CD4-positive, alpha-beta T cell treated with Interleukin-10 for 1 hour (primary cell): Measurements from ENCODE around the gene ABCA13.

Experiments used
- DNase-seq: peaks from one replicate; pipeline ENCODE4 v3.0.0-alpha.2; 2020

ABCA13 gene

GRCh38 chr7:48548667-48549066, 377.4 kb downstream of the ABCA13 start:
- DNase-seq: no peak

DNA sequence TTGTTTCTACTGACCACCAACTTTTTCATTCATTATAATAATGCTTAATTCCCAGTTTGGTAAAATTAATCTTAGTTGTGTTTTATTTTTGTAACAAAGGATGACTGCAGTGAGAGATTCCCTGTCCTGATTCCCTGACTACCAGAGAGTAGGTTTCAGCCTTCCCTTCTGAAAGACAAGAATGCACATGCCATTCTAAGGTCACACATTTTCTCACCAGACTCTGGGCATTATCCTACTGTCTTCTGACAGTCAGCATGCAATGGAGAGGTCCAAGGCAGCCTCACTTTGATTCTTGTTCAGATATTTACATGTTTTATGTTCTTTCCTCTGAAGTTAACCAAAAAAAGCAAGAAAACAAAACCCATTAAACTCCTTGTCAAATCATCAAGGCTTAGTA, 380.4 kb downstream of the ABCA13 start:
- DNase-seq: no peak

GRCh38 chr7:48563334-48563733, 392.1 kb downstream of the ABCA13 start:
- DNase-seq: no peak

DNA sequence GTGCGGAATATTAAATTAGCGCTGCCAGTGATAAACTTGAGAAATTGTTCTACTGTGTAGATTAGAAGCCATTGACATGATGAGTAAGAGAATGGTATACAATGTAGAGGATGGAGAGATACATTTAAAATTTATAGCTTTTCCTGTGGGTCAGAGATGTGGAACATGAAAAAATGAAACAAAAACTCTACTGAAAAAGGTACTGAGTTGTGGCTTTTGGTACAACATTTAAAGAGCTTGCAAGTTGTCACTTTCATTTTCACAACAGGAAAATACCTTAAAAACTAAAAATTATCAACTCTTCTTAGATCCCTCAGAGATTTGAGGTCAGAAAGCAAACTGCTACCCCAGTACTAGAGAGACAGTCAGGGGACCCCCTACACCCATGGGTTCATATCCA, 404.3 kb downstream of the ABCA13 start:
- no peak for DNase-seq

GRCh38 chr7:48587475-48587874, 416.2 kb downstream of the ABCA13 start:
- DNase-seq: no peak

GRCh38 chr7:48594349-48594748, 423.1 kb downstream of the ABCA13 start:
- no peak for DNase-seq

DNA sequence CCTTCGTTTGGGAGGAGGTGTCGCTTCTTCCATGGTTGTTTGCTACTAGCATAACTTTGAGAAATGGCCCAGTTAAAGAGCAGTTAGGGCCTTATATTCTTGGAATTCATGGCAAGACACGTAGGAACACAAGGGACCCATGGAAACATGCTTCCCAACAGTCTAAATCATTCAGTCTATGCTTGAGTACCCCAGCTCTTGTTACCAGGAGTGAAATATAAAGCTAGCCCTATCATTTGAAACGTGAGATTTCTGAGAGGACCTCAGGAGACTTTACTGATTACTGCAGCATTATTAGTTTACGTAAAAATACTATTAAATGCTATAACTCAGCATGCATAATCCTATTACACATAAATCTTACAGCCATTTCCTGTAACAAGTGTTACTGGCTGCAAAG, 424.5 kb downstream of the ABCA13 start:
- no peak for DNase-seq

DNA sequence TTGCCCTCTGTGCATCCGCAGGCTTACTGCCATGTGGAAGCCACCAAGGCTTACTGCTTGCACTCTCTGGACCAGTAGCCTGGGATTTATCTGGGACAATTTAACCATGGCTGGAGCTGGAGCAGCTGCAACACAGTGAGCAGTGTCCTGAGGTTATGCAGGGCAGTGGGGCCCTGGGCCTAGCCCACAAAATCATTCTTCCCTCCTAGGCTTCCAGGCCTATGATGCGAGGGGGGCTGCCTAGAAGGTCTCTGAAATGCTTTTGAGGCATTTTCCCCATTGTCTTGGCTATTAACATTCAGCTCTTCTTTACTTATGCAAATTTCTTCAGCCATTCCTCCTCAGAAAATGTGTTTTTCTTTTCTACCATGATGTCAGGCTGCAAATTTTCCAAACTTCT, 439.4 kb downstream of the ABCA13 start:
- DNase-seq: no peak

DNA sequence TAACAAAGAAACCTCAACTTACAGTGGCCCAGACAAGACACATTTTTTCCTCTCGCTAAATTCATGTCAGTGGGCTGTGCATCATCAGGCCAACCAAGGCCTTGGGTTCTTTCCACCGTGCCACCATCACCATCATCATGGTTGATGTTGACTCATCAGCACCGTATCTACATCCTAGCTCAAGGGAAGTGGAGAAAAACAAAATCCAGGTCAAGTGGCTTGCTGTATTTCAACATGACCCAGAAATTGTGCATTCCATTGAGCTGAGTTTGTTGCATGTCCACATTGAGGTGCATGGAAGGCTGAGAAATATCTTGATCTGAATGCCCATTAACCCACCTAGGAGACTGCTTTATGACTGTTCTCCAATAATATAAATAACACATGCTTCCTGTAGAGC, 440.7 kb downstream of the ABCA13 start:
- no peak for DNase-seq

DNA sequence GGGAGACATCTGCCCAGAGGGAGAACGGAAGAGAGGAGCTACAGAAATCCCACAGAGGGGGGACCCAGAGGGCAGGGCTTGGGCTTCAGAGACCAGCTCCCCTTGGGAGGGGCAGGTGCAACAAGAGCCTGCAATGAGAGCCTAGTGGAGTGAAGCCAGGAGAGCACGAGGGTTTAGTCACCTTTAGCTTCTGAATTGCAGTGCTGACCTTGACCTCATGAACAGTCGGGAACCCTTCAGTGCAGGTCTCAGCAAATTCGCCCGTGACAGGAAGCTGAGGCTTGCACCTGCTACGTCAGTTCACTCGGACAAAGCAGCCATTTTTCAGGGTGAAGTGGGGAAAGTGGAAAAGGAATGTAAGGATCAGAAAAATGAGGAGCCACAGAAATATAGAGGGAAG, 446.2 kb downstream of the ABCA13 start:
- no peak for DNase-seq

GRCh38 chr7:48617993-48618392, 446.7 kb downstream of the ABCA13 start:
- no peak for DNase-seq

DNA sequence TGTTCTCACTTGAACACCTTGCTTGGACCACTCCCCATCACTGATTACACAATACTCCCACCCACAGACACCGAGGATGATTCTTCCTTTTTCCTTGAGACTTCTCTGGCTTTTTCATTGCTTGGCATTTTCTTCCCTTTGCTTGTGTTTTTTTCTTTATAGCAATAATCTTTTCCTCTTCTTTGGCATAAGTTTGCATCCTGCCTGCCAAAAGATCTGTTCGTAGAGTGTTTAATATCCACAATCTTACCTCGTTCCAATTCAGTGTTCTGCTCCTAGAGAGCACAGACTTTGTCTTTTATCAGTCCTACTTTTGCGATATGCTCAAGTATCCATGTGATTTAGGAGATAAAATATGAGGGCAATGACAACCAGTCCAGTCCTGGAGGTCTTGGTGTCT, 449.8 kb downstream of the ABCA13 start:
- no peak for DNase-seq

GRCh38 chr7:48627164-48627563, 455.9 kb downstream of the ABCA13 start:
- DNase-seq: no peak

GRCh38 chr7:48628793-48629349, 457.6 kb downstream of the ABCA13 start:
- DNase-seq: no peak

DNA sequence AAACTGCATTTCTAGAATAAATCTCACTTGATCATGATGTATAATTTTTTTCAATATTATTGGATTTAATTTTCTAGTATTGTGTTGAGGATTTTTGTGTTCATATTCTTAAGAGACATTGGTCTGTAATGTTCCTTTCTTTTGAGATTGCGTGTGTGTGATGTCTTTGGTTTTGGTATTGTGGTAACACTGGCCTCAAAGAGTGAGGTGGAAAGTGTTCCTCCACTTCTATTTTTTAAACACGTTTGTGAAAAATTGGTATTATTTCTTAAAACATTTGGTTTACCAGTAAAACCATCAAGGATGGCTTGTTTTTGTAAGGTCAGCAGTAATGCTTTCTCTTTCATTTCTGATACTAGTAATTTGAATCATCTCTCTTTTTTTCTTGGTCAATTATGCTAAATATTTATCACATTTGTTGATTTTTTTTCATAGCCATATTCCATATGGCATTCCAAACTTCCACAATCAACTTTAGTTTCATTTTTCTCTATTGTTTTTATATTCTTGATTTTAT, 462.9 kb downstream of the ABCA13 start:
- no peak for DNase-seq

GRCh38 chr7:48635796-48636195, 464.5 kb downstream of the ABCA13 start:
- no peak for DNase-seq

GRCh38 chr7:48636391-48637015, 465.2 kb downstream of the ABCA13 start:
- DNase-seq: no peak

- no peak for DNase-seq
These were observed 466.1 kb downstream of the ABCA13 start for GRCh38 chr7:48637382-48637781.

DNA sequence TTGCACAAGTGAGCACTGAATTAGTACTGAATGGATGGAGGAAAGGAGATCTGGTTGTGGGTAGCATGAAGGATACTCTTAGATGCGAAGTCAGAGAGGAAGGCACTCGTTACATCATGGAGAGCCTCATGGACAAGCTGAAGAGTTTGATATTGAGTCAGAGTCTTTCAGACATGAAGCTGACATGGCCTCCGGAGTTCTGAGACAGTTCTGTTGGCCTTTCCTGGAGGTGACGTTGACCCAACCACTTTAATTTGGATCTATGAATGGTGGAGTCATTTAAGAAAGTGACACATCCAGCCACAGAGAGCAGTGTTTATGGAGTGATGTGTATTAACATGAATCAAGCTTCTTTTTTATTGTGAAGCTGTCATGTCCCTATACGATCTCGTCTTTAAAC, 466.8 kb downstream of the ABCA13 start:
- DNase-seq: no peak

GRCh38 chr7:48643431-48644013, 472.3 kb downstream of the ABCA13 start:
- DNase-seq: no peak

DNA sequence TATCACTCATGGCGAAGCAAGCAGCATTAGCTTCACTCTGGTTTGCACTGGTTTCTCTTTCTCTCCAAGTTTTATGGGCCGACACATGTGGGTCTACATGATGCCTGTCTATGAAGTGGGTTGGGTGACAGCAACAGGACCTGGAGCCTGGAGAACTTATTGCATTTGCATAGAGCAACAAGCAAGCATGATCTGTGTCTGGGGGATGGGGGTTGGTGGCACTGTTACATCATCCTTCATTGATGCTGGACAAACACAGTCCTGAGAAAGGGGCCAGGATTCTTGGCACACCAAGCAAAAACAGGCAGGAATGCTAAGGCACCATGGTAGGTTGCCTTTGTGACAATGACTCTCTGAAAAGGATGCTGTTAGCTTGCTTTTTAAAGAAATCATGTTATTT, 486.9 kb downstream of the ABCA13 start:
- no peak for DNase-seq

DNA sequence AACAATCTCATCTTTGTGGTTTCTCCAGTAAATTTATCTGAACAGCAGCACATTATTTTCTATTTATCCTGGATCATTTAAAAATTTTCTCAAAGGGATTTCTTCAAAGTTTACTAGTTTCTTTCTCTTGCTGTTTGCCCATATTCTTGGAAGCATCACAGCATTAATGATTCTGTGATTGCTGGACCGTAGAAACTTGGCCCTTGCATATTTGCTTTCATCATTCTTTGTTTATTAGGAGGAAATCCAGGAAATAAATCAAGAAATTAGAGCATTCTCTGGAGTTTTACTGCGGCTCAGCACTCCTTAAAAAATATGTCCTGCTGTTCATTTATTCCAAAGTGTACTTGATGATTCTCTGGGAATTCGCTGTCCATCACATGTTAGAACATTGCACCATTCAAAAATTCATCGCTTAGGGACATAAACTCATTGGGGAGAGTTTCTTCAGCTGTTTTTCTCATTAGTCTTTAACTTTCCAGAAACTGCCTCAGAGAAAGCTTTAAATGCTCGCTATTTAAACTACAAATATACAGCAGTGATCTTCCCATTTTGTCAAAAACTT, 489.1 kb downstream of the ABCA13 start:
- no peak for DNase-seq

DNA sequence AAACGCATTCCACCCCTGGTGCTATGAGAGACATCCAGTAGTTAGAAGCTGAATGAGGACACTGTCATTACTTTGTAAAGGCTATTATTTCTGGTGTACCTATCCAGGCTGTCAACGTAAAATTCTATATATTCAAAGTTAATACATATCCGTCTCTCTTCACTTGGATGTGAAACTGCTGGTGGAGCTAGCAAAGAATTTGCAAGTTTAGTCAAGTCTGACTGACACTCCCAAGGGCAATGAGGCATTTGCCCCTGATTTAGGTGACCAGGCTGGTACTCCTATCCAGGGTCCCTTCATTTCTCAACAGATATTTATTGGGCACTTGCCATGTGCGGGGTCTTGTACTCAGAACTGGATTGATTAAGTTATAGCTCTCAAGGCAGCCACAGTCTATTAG, 493.0 kb downstream of the ABCA13 start:
- DNase-seq: no peak
